A673 (cell line): Measurements from ENCODE around the gene NOP58.

Experiments used
- EZH2 ChIP-seq: fragments of 200-600 bp; sonication (generic); IDR thresholded peaks from 2 replicates; pipeline ENCODE4 v1.6.1; 2017; ENCODE audit warnings: borderline replicate concordance, low read depth, mild to moderate bottlenecking, mixed read lengths, antibody characterized with exemption, low read length; ENCODE audit not compliant: poor library complexity, severe bottlenecking
- TF ChIP-seq, protein P1 (sequence below): fragments of 300-800, 200-600 bp; sonication (generic); conservative IDR thresholded peaks from 2 replicates; pipeline ENCODE4 v1.5.1; 2017; ENCODE audit warnings: low read depth, mild to moderate bottlenecking, antibody characterized with exemption, low read length, moderate library complexity, mixed read lengths

DNA sequence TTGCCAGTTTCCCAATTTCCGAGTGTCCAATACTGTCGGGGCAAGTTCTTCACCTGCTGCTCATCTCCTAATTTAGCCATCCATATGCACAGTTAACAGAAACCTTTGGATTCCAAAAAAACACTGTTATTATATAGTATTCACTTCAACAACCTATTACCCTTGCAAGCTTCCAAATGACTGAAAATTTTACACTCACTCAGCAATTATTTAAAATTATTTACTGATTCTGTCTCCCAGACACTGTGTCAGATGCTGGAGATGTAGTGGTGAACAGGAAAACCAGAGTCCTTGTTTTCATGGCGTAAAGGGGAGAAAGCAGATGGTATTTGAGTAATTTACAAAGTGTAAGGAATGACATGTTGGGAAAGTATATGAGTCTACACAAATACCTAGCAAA is 56.9 kb downstream of the NOP58 start:
- TF ChIP-seq, protein P1, sequence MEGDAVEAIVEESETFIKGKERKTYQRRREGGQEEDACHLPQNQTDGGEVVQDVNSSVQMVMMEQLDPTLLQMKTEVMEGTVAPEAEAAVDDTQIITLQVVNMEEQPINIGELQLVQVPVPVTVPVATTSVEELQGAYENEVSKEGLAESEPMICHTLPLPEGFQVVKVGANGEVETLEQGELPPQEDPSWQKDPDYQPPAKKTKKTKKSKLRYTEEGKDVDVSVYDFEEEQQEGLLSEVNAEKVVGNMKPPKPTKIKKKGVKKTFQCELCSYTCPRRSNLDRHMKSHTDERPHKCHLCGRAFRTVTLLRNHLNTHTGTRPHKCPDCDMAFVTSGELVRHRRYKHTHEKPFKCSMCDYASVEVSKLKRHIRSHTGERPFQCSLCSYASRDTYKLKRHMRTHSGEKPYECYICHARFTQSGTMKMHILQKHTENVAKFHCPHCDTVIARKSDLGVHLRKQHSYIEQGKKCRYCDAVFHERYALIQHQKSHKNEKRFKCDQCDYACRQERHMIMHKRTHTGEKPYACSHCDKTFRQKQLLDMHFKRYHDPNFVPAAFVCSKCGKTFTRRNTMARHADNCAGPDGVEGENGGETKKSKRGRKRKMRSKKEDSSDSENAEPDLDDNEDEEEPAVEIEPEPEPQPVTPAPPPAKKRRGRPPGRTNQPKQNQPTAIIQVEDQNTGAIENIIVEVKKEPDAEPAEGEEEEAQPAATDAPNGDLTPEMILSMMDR, result no peak
- no peak for TF ChIP-seq EZH2
